HK-2 (cell line): ENCODE results near the gene PRKD1.

Source experiments
- DNase-seq: peaks from one replicate; pipeline ENCODE4 v3.0.0-alpha.2; 2018; ENCODE audit not compliant: unreplicated experiment

Gene PRKD1

GRCh38 chr14:29927376-29928116 is at the start of gene PRKD1:
TSS of gene PRKD1 (minus strand) at chr14:29927847.
- peak; percentile 66 for DNase-seq

GRCh38 chr14:29971101-29971500 is 43.5 kb upstream of the PRKD1 start:
- no peak for DNase-seq

GRCh38 chr14:29955087-29955486 is 27.4 kb upstream of the PRKD1 start:
- DNase-seq = no peak

GRCh38 chr14:29953501-29953900 is 25.9 kb upstream of the PRKD1 start:
- DNase-seq = no peak

- DNase-seq = no peak
These were observed 16.4 kb upstream of the PRKD1 start for GRCh38 chr14:29944091-29944490.

GRCh38 chr14:29941401-29941800 is 13.8 kb upstream of the PRKD1 start:
- no peak for DNase-seq

GRCh38 chr14:29940482-29940881 is 12.8 kb upstream of the PRKD1 start:
- no peak for DNase-seq

GRCh38 chr14:29937116-29937515 is 9.5 kb upstream of the PRKD1 start:
- DNase-seq = no peak

GRCh38 chr14:29930283-29930682 is 2.6 kb upstream of the PRKD1 start:
- DNase-seq = no peak

- DNase-seq = no peak
These were observed 532 bp upstream of the PRKD1 start for GRCh38 chr14:29928117-29928640.

- no peak for DNase-seq
These were observed 809 bp downstream of the PRKD1 start for GRCh38 chr14:29926701-29927375.

- no peak for DNase-seq
These were observed 1.4 kb downstream of the PRKD1 start for GRCh38 chr14:29926228-29926627.

- no peak for DNase-seq
These were observed 1.9 kb downstream of the PRKD1 start for GRCh38 chr14:29925736-29926135.

GRCh38 chr14:29925101-29925722 is 2.4 kb downstream of the PRKD1 start:
- peak; percentile 18 for DNase-seq

GRCh38 chr14:29919845-29920244 is 7.8 kb downstream of the PRKD1 start:
- no peak for DNase-seq

GRCh38 chr14:29918981-29919380 is 8.7 kb downstream of the PRKD1 start:
- no peak for DNase-seq

GRCh38 chr14:29913566-29913965 is 14.1 kb downstream of the PRKD1 start:
- no peak for DNase-seq

- DNase-seq = no peak
These were observed 15.8 kb downstream of the PRKD1 start for GRCh38 chr14:29911810-29912209.

GRCh38 chr14:29908652-29909577 is 18.7 kb downstream of the PRKD1 start:
- no peak for DNase-seq

- DNase-seq = peak; percentile 59
These were observed 21.3 kb downstream of the PRKD1 start for GRCh38 chr14:29906256-29906870.

- DNase-seq = peak; percentile 41
These were observed 22.1 kb downstream of the PRKD1 start for GRCh38 chr14:29905543-29905942.
